GM13976 (cell line): Measurements from ENCODE around the gene MICA.
A peak's percentile ranks its signal among the peaks of the same experiment; 100 is the strongest.

ENCODE experiments used
- DNase-seq: peaks from one replicate; pipeline ENCODE4 v3.0.0; 2012; ENCODE audit warnings: low spot score
- CTCF ChIP-seq: IDR thresholded peaks from 2 replicates; pipeline ENCODE4 v1.5.1; 2012; ENCODE audit warnings: borderline replicate concordance, mild to moderate bottlenecking; ENCODE audit not compliant: insufficient read depth; ENCODE audit errors: extremely low read depth, missing control alignments, control extremely low read depth
- in situ Hi-C: fragments of 300-500 bp; cut with MboI; formaldehyde crosslinking; loops from one replicate; pipeline ENCODE4 v1.12.0; 2022; ENCODE audit warnings: low sequenced_read_pairs, mixed read lengths, inconsistent platforms; ENCODE audit not compliant: unreplicated experiment

MICA gene

GRCh38 chr6:31460361-31461025 lies 57.1 kb downstream of the MICA start:
- no peak for TF ChIP-seq CTCF
- no peak for DNase-seq
- in situ Hi-C loops, result no loop called here

GRCh38 chr6:31462026-31462963 lies 58.9 kb downstream of the MICA start:
- TF ChIP-seq CTCF, result no peak
- DNase-seq, result no peak
- in situ Hi-C loops, result no loop called here

- TF ChIP-seq CTCF, result no peak
- in situ Hi-C loops, result no loop called here
- peak; percentile 94 for DNase-seq
These were observed 59.8 kb downstream of the MICA start for GRCh38 chr6:31462964-31463870.

GRCh38 chr6:31464252-31465184 lies 61.1 kb downstream of the MICA start:
- in situ Hi-C loops, result no loop called here
- DNase-seq, result peak; percentile 3
- no peak for TF ChIP-seq CTCF
